Fibroblast of lung (primary cell): ENCODE data around the gene DUSP8.
"Not testable (repeated sequence)": the region's sequence is repeated elsewhere in the genome, so short reads cannot be mapped to it uniquely, and the experiment has no call there.

Experiments
- EZH2 ChIP-seq: IDR thresholded peaks from 2 replicates; pipeline ENCODE4 v1.5.1; 2012; ENCODE audit warnings: low read length, control low read depth, mild to moderate bottlenecking; ENCODE audit errors: missing control alignments
- TF ChIP-seq, protein P1 (sequence below), 2 donors: IDR thresholded peaks in 1 of 2; conservative IDR thresholded peaks in 1 of 2; 1 replicate in 1 of 2; 2 replicates in 1 of 2; pipeline ENCODE4 v1.5.1; 2011 to 2012; ENCODE audit warnings: low read length in 2 of 2, control low read depth in 1 of 2, inconsistent platforms in 1 of 2, low read depth in 1 of 2, mild to moderate bottlenecking in 1 of 2

DNA sequence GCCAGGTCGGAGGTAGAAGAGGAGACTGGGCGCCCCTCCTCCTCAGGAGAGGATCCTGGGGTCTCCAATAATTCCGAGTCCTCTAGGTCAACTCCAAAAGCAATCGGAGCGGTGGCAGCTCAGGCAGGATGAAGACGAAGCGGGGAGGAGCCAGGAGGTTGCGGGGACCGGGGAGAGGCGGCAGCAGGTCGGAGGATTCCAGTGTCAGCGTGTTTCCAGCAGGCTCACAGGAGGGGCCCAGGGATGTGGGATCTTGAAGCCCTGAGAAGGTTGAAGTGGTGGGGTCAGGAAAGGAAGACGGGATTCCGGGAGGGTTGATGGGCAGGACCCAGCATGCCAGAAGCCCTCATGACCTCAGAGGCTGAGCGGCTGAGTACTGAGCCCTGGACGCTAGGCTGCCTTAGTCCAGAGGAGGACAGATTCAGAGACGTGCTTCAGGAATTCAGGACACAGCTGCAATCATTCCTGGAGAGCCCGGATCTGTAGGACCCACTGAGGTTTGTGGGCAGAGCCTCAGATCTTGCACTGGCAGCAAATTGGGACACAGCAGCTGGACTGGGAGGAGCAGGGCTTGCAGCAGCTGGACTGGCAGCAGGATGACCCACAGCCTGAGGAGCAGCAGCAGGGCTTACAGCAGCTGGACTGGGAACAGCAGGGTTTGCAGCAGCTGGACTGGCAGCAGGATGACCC lies 35.2 kb upstream of the DUSP8 start:
- TF ChIP-seq, protein P1, sequence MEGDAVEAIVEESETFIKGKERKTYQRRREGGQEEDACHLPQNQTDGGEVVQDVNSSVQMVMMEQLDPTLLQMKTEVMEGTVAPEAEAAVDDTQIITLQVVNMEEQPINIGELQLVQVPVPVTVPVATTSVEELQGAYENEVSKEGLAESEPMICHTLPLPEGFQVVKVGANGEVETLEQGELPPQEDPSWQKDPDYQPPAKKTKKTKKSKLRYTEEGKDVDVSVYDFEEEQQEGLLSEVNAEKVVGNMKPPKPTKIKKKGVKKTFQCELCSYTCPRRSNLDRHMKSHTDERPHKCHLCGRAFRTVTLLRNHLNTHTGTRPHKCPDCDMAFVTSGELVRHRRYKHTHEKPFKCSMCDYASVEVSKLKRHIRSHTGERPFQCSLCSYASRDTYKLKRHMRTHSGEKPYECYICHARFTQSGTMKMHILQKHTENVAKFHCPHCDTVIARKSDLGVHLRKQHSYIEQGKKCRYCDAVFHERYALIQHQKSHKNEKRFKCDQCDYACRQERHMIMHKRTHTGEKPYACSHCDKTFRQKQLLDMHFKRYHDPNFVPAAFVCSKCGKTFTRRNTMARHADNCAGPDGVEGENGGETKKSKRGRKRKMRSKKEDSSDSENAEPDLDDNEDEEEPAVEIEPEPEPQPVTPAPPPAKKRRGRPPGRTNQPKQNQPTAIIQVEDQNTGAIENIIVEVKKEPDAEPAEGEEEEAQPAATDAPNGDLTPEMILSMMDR (conservative IDR thresholded peaks at IDR 0.05 in 1 of 2, IDR thresholded peaks at IDR 0.05 in 1 of 2; ENCODE audit: low read depth in 1 of 2, low read length in 2 of 2): not testable (repeated sequence)
- TF ChIP-seq EZH2: not testable (repeated sequence)
